Right ventricle myocardium inferior (tissue), 1 donor: Measurements from ENCODE around the gene CDH23. TPM values are rescaled to one million over a fixed set of nuclear protein-coding genes. Genes with fewer than 3 reads are reported as not detected.
A peak's percentile ranks its signal among the peaks of the same experiment; 100 is the strongest.

Experiments used
- ATAC-seq: fragments of 200-7000 bp; cut with Tn5 transposase; one replicate; pipeline ENCODE4 v1.9.1; 2020; ENCODE audit warnings: mild to moderate bottlenecking, moderate library complexity
- DNase-seq: peaks from one replicate; pipeline ENCODE4 v3.0.0; 2021; ENCODE audit errors: missing footprints
- intact Hi-C: fragments of 100-400 bp; cut with DNase I; formaldehyde crosslinking; loops from one replicate; pipeline ENCODE4 v1.11.0; 2022
- total RNA-seq: library from RNA; stranded (reverse); fragmentation: NEBNext Ultra II Directional; extraction: Animal tissue kit (Norgen Biotek cat#: 25700); gene quantifications from one replicate; pipeline ENCODE4 v1.2.1, GENCODE V29; 2021
- donor health status: DM: no; HTN: yes; CAD: no; lungs with severe emphysema.

CDH23 gene
- total RNA-seq, 1 donor from 2014 or later, result 4.8 TPM

- intact Hi-C loops, result no loop called here
- DNase-seq, result no peak
- no peak for ATAC-seq
Measured at GRCh38 chr10:71533936-71534335, 137.2 kb downstream of the CDH23 start.

- peak; percentile 9 for DNase-seq
- no peak for ATAC-seq
- intact Hi-C loops, result no loop called here
Measured at GRCh38 chr10:71534568-71535194, 138.0 kb downstream of the CDH23 start.

- no peak for DNase-seq
- no peak for ATAC-seq
- intact Hi-C loops, result no loop called here
Measured at GRCh38 chr10:71536332-71536731, 139.6 kb downstream of the CDH23 start.

GRCh38 chr10:71537125-71537524 lies 140.4 kb downstream of the CDH23 start:
- intact Hi-C loops, result no loop called here
- ATAC-seq (no peak), DNase-seq (peak; percentile 43)

- DNase-seq (peak; percentile 4), ATAC-seq (no peak)
- intact Hi-C loops, result no loop called here
Measured at GRCh38 chr10:71537681-71538080, 141.0 kb downstream of the CDH23 start.

- DNase-seq (peak; percentile 20), ATAC-seq (no peak)
- intact Hi-C loops, result no loop called here
Measured at GRCh38 chr10:71538608-71539260, 142.0 kb downstream of the CDH23 start.

GRCh38 chr10:71539442-71540118 lies 142.9 kb downstream of the CDH23 start:
- peak; percentile 33 for DNase-seq
- no peak for ATAC-seq
- intact Hi-C loops, result no loop called here

- DNase-seq (peak; percentile 55), ATAC-seq (no peak)
- intact Hi-C loops, result no loop called here
Measured at GRCh38 chr10:71542478-71542877, 145.8 kb downstream of the CDH23 start.

- DNase-seq (no peak), ATAC-seq (no peak)
- intact Hi-C loops, result no loop called here
Measured at GRCh38 chr10:71543608-71544170, 147.0 kb downstream of the CDH23 start.

GRCh38 chr10:71545001-71545400 lies 148.3 kb downstream of the CDH23 start:
- intact Hi-C loops, result no loop called here
- ATAC-seq (no peak), DNase-seq (no peak)

GRCh38 chr10:71546220-71546619 lies 149.5 kb downstream of the CDH23 start:
- DNase-seq (peak; percentile 0), ATAC-seq (no peak)
- intact Hi-C loops, result no loop called here

GRCh38 chr10:71547312-71547711 lies 150.6 kb downstream of the CDH23 start:
- intact Hi-C loops, result no loop called here
- ATAC-seq (peak; percentile 1), DNase-seq (peak; percentile 56)

- intact Hi-C loops, result no loop called here
- ATAC-seq, result peak; percentile 94
- DNase-seq, result peak; percentile 82
Measured at GRCh38 chr10:71547876-71548846, 151.4 kb downstream of the CDH23 start.

GRCh38 chr10:71549766-71550533 lies 153.2 kb downstream of the CDH23 start:
- intact Hi-C loops, result no loop called here
- ATAC-seq (no peak), DNase-seq (peak; percentile 17)

- ATAC-seq, result no peak
- intact Hi-C loops, result no loop called here
- peak; percentile 22 for DNase-seq
Measured at GRCh38 chr10:71550628-71551027, 153.9 kb downstream of the CDH23 start.

GRCh38 chr10:71551970-71552369 lies 155.2 kb downstream of the CDH23 start:
- ATAC-seq (no peak), DNase-seq (no peak)
- intact Hi-C loops, result no loop called here

- intact Hi-C loops, result no loop called here
- no peak for DNase-seq
- no peak for ATAC-seq
Measured at GRCh38 chr10:71553432-71553831, 156.7 kb downstream of the CDH23 start.

- intact Hi-C loops, result no loop called here
- ATAC-seq (no peak), DNase-seq (no peak)
Measured at GRCh38 chr10:71554671-71555070, 158.0 kb downstream of the CDH23 start.
